Glomerular visceral epithelial cell (primary cell): ENCODE measurements around the gene B3GAT1.
"Not testable (repeated sequence)": the region's sequence is repeated elsewhere in the genome, so short reads cannot be mapped to it uniquely, and the experiment has no call there.

Experiments
- DNase-seq: peaks from one replicate; pipeline ENCODE4 v3.0.0-alpha.2; 2016; ENCODE audit errors: extremely low spot score

Gene B3GAT1

DNA sequence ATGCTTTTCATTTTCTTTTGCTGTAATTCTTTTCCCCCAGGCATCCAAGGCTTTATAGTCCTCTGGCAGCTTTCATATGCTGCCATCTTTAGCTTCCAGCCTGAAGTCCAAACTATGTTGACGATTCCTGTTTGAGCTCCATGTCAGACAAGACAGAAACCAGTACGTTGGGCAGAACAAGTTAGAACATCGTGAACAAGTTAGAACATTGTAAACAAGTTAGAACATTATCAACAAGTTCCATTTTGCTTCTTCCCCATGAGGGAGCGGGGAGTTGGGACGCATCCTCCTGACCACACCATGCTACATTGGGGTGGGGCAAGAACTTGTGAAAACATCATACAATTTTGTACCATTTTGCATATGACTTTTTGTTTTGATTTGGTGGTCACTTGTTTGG lies 56.4 kb downstream of the B3GAT1 start:
- no peak for DNase-seq

DNA sequence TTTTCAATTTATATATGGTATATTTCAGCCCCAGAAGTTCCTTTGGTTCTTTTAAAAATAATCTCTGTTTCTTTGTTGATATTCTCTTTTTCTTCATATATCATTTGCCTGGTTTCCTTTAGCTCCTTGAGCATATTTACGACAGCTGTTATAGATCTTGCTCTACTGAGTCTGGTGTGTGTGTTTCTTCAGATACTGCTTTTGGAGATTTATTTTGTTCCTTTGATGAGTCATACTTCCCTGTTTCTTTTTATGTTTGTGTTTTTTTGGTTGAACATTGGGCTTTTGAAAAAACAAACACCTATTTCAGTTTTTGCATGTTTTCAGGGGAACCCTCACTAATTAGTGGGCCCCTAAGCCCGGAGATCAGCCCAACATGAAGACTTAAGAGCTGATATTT lies 56.9 kb downstream of the B3GAT1 start:
- no peak for DNase-seq

DNA sequence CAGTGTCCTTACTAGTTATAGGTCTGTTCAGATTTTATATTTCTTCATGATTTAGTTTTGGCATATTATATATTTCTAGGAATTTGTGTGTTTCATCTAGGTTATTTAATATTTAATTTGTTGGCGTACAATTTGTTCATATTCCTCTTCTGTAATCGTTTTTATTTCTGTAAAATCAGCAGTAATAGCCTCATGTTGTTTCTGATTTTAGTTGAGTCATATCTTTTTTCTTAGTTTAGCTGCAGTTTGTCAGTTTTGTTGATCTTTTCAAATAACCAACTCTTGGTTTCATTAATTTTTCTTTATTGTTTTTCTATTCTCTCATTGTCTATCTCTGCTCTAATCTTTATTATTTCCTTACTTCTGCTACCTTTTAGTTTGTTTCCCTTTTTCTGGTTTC lies 59.9 kb downstream of the B3GAT1 start:
- no peak for DNase-seq

DNA sequence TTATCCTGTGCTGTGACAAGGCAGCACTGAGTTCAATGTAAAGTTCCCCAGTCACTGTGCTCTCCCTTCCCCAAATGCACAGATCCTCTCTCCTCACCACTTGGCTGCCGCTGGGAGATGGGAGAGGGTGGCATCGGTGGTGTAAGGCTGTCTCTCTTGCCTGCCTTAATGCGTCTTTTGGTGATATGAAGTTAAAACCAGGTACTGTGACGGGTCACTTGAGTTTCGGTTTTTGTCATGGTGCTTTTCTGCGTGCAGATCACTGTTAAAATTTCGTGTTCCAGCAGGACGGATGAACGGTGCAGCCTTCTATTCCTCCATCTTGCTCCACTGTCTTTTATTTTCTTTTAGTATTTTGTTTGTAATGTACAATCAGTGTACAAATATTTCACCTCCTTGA lies 61.7 kb downstream of the B3GAT1 start:
- DNase-seq, result no peak

DNA sequence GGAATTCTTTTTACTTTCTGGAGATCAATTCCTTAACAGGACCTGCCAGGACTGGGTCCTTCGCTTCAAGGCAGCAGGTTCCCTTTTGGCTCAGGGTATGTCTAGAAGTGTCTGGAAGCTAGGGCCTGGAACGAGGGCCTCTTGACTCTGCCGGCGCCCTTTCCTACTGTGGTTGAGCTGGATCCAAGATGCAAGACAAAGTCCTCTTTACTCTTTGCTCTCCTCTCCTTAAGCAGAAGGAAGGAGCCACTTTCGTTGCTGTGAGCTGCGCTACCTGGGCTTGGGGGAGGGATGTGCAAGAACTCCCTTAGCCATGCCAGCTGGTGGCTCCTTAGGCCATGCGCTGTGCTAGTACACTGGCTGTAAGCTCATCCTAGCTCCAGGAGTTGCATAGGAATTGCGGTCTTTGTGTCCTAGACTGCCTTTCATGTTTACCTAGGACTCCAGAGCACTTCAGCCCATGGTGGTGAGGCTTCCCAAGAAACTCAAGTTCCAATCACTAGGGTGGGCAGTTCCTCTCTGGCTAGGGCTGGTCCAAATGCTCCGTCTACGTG lies 62.2 kb downstream of the B3GAT1 start:
- no peak for DNase-seq

DNA sequence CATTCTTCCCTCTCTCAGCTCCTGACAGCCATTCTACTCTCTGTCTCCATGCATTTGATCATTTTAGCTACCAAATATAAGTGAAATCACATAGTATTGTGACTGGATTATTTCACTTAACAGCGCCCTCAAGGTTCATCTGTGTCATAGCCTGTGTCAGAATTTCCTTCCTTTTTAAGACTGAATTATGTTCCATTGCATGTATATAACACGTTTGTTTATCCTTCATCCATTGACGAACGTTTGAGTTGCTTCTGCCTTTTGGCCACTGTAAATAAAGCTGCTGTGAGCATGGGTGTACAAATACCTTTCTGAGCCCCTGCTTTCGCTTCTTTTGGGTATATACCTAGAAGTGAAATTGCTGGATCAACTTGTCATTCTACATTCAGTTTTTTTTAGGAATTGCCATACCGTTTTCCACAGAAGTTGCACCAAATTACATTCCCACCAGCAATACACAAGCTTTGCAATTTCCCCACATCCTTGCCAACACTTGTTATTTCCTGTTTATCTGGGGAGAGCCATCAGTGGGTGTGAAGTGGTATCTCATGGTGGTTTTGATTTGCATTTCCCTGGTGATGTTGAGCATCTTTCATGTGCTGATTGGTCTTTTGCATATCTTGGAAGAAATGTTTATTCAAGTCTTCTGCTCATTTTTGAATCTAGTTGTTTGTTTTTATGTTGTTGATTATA lies 62.8 kb downstream of the B3GAT1 start:
- no peak for DNase-seq

DNA sequence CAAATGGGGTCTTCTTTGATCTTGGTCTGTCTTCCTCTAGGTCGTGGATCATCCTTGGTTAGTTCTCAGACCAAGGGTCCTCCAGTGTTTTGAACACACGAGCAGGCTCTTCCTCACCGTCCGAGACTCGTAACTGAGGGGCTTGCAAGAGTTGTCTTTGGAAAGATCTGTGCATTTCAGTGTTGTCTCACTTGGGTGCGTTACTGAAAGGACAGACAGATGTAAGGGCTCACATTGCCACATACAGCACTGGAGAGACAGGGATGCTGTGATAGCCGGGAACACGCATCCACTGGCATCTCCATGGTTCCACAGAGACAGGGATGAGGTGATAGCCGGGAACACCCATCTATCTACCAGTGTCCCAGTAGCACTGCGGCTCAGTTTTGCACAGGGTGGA lies 64.6 kb downstream of the B3GAT1 start:
- no peak for DNase-seq

DNA sequence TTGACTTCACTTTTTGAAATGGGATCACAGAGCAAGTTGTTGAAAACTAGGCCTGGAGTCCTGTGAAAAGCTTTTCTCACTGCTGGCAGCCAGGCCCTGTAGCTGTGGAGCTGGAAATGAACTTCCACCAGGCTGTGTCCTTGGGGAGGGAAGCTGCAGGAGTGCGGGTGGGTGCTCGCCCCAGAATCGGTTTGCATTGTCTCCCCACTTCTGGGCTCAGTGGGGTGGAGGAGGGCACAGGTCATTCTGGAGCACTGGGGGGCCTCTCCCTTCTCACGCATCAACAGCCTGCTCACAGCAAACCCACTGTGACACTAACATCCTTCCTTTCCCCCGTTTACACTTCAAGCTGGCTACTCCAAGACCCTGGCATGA lies 65.1 kb downstream of the B3GAT1 start:
- no peak for DNase-seq

DNA sequence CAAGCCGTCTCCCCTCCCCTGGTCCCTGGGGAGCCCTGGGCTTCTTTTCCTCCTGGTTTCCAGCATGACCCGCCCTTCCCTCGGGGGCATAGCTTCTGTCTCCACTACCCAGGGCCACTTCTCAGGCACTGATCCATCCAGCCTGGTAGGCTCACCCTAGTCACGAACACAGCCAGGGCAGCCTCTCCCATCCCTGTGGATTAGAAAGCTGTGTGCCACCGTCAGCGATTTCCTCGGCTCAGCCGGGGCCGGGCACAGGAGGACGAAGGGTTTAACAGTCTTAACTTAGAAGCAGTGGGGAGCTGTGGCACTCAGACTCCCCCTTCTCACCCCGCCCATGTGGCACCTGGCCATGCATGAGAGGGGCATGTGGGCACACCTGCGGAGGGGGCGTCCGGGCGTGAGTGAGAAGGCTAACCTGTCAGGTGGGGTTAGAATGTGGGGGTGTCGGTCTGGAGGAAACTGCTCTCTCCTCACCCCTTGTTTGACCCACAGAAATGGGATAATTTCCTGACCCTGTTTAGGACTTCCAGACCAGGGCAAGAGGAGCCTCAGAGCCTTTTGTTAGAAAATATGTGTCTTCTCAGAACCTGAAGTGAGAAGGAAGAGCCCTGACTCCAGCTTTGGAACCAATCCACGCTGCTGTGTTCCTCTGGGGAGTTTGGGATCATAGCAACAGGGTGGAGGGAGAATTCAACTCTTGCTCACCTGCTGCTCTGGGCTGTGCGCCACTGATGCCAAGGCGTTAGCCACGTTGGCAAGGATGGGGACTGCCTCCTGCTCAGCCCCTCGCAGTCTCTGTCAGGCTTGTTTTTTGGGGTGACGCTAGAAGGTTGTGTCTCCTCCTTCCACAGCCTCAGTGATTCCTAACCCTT lies 65.7 kb downstream of the B3GAT1 start:
- no peak for DNase-seq

DNA sequence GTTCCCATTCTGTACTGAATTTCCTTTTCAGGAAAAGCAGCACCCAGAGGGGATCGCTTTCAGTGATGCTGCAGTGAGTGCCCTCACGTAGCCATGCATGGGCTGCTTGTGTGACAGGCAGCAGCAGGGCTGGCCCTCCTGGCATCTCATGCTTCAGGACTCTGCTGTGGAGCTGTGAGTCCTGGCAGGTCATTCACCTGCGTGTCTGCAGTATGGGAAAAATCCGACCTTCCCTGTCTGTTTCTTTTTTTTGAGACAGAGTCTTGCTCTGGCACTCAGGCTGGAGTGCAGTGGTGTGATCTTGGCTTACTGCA lies 66.8 kb downstream of the B3GAT1 start:
- DNase-seq, result no peak

DNA sequence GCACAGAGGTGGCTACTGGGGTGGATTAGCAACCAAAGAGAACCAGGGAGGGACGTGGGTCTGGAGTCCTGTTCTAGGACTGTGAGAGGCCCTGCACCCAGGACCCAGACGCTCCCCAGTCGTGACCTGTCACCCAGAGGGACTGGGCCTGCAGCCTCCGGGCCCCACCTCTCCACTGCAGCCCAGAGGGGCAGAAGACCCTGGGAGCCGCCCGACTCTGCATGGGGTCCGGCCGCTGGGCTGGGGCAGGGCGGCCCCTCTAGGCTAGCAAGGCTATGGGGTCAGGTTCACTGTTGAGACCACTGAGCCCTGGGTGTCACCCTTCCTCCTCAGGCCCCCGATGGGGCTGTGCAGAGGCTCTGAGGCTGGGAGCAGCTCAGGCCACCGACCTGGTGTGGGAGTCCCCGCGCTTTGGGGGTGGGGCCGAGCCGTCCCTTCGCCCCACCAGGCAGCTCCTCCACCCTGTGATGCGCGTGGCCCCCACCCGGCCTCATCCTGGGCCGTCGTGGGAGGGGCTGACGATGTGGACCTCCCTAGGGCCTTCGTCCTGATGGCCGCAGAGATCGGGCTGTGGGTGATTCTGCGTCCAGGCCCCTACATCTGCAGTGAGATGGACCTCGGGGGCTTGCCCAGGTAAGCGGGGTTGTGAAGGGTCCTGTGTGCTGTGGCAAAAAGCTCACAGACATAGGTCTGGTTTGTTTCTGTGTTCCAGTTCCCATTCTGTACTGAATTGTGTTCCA lies 67.4 kb downstream of the B3GAT1 start:
- not testable (repeated sequence) for DNase-seq

DNA sequence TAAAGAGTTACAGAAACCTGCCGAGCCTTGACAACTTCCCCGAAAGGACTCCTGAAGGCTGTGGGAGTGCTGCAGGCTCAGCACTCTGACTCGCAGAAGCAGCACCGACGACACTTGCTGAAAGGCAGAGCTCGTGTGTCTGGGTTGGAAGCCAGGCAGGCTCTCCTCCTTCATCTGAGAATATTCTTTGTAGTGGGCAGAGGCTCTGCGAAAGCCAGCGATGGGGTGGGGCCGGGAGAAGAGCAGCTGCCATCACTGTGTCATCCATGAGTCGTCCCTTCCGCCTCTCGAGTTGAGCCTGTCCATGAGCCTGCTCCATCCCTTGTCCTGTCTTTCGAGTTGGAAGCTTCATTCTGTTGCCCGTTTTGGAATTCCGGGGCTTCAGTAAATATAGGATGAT lies 68.4 kb downstream of the B3GAT1 start:
- no peak for DNase-seq

DNA sequence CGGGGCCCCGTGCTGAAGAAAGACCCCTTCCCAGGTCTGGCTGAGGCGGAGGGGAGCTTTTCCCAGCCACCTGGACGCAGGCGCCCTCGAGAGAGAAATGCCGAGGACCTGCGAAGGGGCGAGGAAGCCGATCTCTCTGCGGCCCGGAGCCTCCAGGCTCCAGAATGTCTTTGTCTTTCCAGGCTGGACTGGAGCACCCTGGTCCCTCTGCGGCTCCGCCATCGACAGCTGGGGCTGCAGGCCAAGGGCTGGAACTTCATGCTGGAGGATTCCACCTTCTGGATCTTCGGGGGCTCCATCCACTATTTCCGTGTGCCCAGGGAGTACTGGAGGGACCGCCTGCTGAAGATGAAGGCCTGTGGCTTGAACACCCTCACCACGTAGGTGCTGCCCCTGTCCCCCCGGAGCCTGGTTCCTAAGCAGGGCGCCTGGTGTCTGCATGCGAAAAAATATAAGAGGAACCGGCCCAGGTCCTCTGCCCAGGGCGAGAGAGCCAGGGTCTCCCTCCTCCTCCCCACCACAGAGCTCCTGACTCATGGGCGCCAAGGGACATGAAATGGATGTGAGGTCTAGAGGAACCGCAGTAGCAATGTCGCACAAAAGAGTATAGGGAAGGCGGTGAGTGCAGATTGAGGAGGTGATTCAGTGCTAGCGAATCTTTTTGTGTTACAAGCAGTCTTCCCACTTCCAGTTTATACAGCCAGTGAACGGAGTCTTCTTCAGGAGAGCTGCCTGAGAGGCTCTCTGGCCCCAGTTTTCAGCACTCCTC lies 69.3 kb downstream of the B3GAT1 start:
- DNase-seq, result no peak

DNA sequence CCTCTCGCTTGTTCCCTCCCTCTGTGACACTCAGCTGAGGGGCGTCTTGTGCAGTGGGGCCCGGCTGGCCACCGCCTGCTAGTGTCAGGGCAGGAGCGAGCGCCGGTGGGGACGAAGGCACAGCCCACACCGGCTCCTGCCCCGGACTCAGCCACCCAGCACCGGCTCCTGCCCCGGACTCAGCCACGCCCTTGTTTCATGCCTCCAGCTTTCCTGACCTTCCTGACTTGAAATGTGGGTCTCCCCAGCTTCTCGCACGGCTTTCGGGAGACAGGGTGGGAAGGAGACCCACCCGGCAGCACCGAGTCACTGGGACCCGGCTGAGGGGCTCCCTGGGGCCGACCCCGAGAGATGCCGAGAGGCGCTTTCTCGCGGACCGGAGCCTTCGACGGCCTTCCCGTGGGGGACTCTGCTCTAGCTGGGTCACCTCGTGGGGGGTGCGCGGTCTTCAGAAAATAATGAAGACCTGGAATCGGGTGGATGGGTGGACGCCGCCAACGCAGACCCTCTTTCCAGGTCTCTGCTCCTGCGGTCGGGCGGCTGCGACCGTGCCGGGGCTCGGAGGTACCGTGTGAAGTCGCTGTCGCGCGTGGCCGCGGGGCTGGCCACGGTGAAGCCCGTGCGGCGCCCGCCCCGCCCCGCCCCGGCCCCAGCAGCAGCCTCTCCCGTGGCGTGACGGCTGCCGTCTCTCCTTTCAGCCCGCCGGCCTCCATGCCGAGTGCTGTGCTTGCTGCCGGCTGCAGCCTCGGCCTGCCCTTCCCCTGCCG lies 70.1 kb downstream of the B3GAT1 start:
- DNase-seq, result no peak

DNA sequence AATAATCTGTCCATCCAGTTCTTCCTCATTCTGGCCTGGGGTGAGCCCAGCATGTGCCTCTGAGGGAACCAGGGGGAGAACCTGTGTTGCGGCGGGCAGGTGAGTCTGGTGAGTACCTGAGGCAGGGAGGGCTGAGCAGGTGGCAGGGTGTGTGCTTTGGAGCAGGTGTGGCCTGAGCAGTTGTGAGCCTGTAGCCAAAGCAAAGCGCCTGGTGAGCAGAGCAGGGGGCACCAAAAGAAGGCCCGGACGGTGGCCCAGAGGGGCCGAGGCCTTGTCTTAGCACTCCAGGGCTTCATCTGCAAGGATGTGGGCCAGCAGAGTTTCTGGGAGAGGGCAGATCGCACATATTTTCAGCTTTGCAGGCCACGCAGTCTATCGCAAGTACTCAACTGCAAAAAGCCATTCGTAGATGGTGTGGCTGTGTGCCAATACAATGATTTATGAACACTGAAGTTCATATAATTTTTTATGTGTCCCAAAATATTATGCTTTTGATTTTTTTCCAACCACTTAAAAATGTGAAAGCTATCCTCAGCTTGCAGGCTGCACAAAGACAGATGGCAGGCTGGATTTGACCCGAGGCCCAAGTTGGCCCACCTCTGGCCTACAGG lies 71.6 kb downstream of the B3GAT1 start:
- no peak for DNase-seq

DNA sequence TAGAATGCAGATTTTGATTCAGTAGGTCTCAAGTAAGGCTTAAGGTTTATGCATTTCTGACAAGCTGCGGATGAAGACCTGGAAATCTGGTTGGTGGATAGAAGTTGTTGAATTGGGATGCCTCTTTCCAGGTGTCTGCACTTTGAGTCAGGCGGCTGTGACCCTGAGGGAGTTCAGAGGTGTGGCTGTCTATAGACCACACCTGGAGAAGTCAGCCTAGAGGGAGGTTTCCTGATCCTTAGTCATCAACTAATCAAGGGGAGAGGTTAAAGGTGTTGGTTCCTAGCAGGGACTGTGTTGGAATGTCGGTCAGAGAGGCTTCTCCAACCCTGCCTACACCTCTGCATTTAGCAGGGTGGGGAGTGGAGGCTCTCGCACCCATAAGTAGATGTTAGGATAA lies 72.3 kb downstream of the B3GAT1 start:
- DNase-seq, result no peak

DNA sequence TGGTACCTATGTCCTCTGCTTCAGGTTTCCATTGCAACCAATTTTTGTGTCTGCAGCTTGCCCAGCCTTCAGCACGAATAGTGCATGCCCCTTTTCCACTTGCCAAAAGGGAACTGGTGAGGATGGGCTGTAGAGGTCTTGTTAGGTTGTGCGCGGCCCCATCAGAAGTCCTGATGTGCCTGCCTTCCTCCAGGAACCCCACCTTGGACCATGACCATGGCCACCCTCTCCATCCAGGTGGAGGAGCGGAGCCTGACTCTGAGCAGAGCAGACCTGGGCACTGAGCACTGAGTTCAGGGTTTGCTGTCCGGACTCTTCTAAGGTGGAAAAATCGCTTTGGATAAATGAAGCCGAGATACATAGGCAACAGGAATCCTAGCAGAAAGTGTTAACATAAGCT lies 73.4 kb downstream of the B3GAT1 start:
- DNase-seq, result no peak

DNA sequence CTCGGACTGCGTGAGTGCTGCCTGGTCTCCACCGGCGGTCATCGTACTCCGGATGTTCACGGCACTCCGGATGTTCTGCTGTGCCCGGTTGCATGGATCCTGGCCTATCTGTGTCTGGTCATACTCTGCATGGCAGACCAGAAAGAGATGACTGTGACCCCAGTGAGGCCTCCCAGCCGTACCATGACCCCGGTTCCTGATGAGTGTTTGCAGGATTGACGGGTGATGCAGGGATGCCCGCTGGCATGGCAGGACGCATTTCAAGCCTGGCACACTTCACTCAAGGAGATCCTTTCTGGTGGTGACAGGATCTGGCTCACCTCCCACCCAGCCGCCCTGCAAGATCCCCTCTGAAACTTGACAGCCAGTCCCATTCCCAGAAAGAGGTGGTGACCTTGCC lies 74.0 kb downstream of the B3GAT1 start:
- DNase-seq, result no peak

DNA sequence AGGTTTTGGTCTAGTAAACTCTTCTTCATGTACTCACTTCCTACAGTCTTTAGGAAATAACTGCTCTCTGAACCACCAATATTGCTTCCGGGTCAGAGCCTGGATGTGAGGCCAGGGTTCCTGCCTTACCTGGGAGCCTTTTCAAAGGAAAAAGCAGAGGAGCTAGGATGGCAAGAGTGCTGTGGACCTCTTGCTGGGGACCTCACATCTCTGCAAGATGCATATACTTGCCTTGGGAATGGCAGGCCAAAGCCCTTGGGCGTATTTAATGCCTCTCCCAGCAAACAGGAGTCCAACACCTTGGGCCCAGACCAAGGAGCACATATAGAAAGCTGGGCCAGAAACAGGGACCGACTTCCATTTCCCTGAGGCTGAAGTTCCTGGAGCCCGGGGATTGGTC lies 75.0 kb downstream of the B3GAT1 start:
- no peak for DNase-seq

DNA sequence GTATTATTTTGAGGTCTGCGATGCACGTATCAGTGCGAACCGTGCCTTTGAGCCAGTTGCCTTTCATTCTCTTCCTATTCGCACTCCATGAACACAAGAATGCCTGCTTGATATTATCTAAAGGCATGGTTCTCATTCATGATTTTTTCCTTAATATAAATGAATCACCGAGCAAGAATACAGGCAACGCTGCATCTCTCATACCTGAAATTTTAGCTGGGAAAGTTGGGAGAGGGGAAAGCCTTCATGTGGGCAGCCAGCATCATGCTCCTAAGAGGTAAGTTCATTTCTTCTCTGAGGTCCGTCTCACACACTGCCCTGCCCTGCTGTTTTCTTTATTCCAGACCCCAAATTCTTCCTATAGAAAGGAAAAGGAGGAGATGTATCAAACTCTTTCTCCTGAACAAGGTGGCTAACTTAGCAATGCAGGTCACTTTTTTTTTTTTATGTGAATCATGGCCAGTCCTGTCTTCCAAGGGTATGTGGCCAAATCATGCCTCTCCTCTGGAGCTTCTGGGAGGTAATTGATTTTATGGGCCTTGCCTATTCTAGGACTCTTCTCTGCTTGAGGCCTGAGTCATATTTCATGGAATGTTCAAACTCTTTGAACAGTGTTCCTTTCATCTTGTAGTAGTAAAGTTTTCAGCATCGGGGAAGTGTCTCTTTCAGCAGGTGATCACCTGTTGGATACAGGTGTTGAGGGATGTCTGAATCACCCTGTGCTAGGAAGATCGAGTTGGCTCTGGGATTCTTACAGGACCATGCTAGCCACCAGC lies 77.1 kb downstream of the B3GAT1 start:
- DNase-seq, result no peak
